GM12878 (cell line): Measurements from ENCODE around the gene CTSW. TPM values are rescaled to one million over a fixed set of nuclear protein-coding genes. Genes with fewer than 3 reads are reported as not detected.

Source experiments
- ATAC-seq: fragments of 200-7000 bp; cut with Tn5 transposase; 3 replicates; pipeline ENCODE4 v1.9.1; 2020; ENCODE audit warnings: mild to moderate bottlenecking, moderate library complexity
- BruUV-seq: library from RNA; stranded (reverse); fragments of 400-500 nt; replicated peaks from 2 replicates; lab custom pipeline; 2021; lab: Mats Ljungman, UMichigan
- CTCF ChIA-PET: fragments of 300-600 bp; sonication (Branson Sonifier 250); formaldehyde crosslinking; extraction: SDS; loops from one replicate; lab custom pipeline; 2021; ENCODE audit warnings: inconsistent platforms; lab: Yijun Ruan, JAX
- POLR2A ChIA-PET: fragments of 350-600 bp; formaldehyde crosslinking; extraction: SDS; loops from one replicate; lab custom pipeline; 2021; ENCODE audit warnings: inconsistent platforms; lab: Charles Lee
- RAD21 ChIA-PET: fragments of 300-600 bp; sonication (Branson Sonifier 250); formaldehyde crosslinking; loops from one replicate; lab custom pipeline; 2023; ENCODE audit warnings: antibody characterized with exemption; ENCODE audit not compliant: unreplicated experiment; lab: Charles Lee
- SMC1A ChIA-PET: fragments of 300-600 bp; sonication (Branson Sonifier 250); formaldehyde crosslinking; loops from one replicate; lab custom pipeline; 2023; ENCODE audit not compliant: unreplicated experiment, uncharacterized antibody; lab: Charles Lee
- DNase-seq: peaks from one replicate; pipeline ENCODE4 v3.0.0-alpha.2; 2011; ENCODE audit warnings: low read depth, low spot score
- FAIRE-seq: peaks from 3 replicates; lab custom pipeline; 2011; peaks lifted over from hg19 to GRCh38; lab: Jason Lieb, UNC
- H2AFZ ChIP-seq: 2 replicates; pipeline ENCODE4 v1.6.0; 2011; ENCODE audit warnings: low read depth, low read length, control low read depth; ENCODE audit not compliant: control insufficient read depth
- H3K27ac ChIP-seq: 2 replicates; pipeline ENCODE4 v1.5.1; 2011; ENCODE audit warnings: control low read depth; ENCODE audit not compliant: control insufficient read depth, insufficient read depth
- H3K27me3 ChIP-seq, 2 experiments: replicated peaks in 1 of 2; 2 replicates each; pipeline versions ENCODE4 v1.6.0 to v1.6.1; 2011; ENCODE audit warnings: low read length in 1 of 2; ENCODE audit not compliant: control insufficient read depth in 2 of 2, insufficient read depth in 2 of 2
- H3K36me3 ChIP-seq, 2 experiments: 2 replicates each; pipeline ENCODE4 v1.5.1; 2011; ENCODE audit warnings: low read length in 1 of 2; ENCODE audit not compliant: control insufficient read depth in 2 of 2, insufficient read depth in 2 of 2
- H3K4me1 ChIP-seq: 2 replicates; pipeline ENCODE4 v1.6.1; 2011; ENCODE audit warnings: mild to moderate bottlenecking, low read length, moderate library complexity, mixed read lengths; ENCODE audit not compliant: control insufficient read depth, insufficient read depth
- H3K4me2 ChIP-seq: 2 replicates; pipeline ENCODE4 v1.6.0; 2011; ENCODE audit warnings: control low read depth; ENCODE audit not compliant: control insufficient read depth, insufficient read depth
- H3K4me3 ChIP-seq: fragments of 200-600 bp; sonication (generic); 2 replicates; pipeline ENCODE4 v1.5.1; 2016
- H3K79me2 ChIP-seq: 2 replicates; pipeline ENCODE4 v1.6.0; 2011; ENCODE audit warnings: low read length; ENCODE audit not compliant: control insufficient read depth, insufficient read depth
- H3K9ac ChIP-seq: 2 replicates; pipeline ENCODE4 v1.8.0; 2011; ENCODE audit warnings: low read length, control low read depth, mixed read lengths; ENCODE audit not compliant: control insufficient read depth, insufficient read depth
- H3K9me3 ChIP-seq: replicated peaks from 3 replicates; pipeline ENCODE4 v1.5.1; 2011; ENCODE audit warnings: mild to moderate bottlenecking, low read length; ENCODE audit not compliant: control insufficient read depth, insufficient read depth
- H4K20me1 ChIP-seq: 2 replicates; pipeline ENCODE4 v1.6.0; 2011; ENCODE audit not compliant: control insufficient read depth, insufficient read depth
- ATF7 ChIP-seq: fragments of 450-650 bp; IDR thresholded peaks from 2 replicates; pipeline ENCODE4 v1.6.1; 2016; ENCODE audit warnings: low read depth, mild to moderate bottlenecking
- BCLAF1 ChIP-seq: fragments of 450-650 bp; IDR thresholded peaks from 2 replicates; pipeline ENCODE4 v1.6.1; 2017; ENCODE audit warnings: antibody characterized with exemption, mild to moderate bottlenecking, moderate library complexity
- BHLHE40 ChIP-seq, 2 experiments: fragments of 450-650 bp in 1 of 2; IDR thresholded peaks; 2 replicates each; pipeline ENCODE4 v1.6.1; 2011 to 2017; ENCODE audit warnings: low read depth in 2 of 2, borderline replicate concordance in 1 of 2, improper control_type of control experiment in 1 of 2, low read length in 1 of 2, mild to moderate bottlenecking in 1 of 2
- BMI1 ChIP-seq: fragments of 450-650 bp; IDR thresholded peaks from 2 replicates; pipeline ENCODE4 v1.6.1; 2016; ENCODE audit warnings: mild to moderate bottlenecking, moderate library complexity, borderline replicate concordance
- CHD4 ChIP-seq: fragments of 200-600 bp; sonication (generic); IDR thresholded peaks from 2 replicates; pipeline ENCODE4 v1.6.1; 2016; ENCODE audit warnings: mild to moderate bottlenecking
- EED ChIP-seq: sonication (generic); IDR thresholded peaks from 2 replicates; pipeline ENCODE4 v1.6.1; 2016; ENCODE audit warnings: antibody characterized with exemption, low read depth
- ETV6 ChIP-seq, 2 experiments: fragments of 450-650 bp in 1 of 2; IDR thresholded peaks in 1 of 2; conservative IDR thresholded peaks in 1 of 2; 2 replicates each; pipeline ENCODE4 v1.6.1; 2014; ENCODE audit warnings: antibody characterized with exemption in 1 of 2, borderline replicate concordance in 1 of 2, low read depth in 1 of 2, mild to moderate bottlenecking in 1 of 2, moderate library complexity in 1 of 2
- HSF1 ChIP-seq: fragments of 150-350 bp; IDR thresholded peaks from 2 replicates; pipeline ENCODE4 v1.6.1; 2014; ENCODE audit warnings: mild to moderate bottlenecking, low read depth, low read length
- MEF2B ChIP-seq: fragments of 450-650 bp; IDR thresholded peaks from 2 replicates; pipeline ENCODE4 v1.6.1; 2018; ENCODE audit warnings: mild to moderate bottlenecking, moderate library complexity; ENCODE audit not compliant: partially characterized antibody, poor library complexity, severe bottlenecking
- MLLT1 ChIP-seq: fragments of 450-650 bp; IDR thresholded peaks from 2 replicates; pipeline ENCODE4 v1.6.1; 2016; ENCODE audit warnings: mild to moderate bottlenecking
- NBN ChIP-seq: fragments of 450-650 bp; IDR thresholded peaks from 2 replicates; pipeline ENCODE4 v1.6.1; 2016
- POLR2A ChIP-seq: IDR thresholded peaks from 2 replicates; pipeline ENCODE4 v1.6.1; 2011; ENCODE audit warnings: low read depth, mild to moderate bottlenecking, low read length
- POLR2AphosphoS5 ChIP-seq: IDR thresholded peaks from 2 replicates; pipeline ENCODE4 v1.6.1; 2011; ENCODE audit warnings: mild to moderate bottlenecking, low read length, inconsistent platforms
- RAD51 ChIP-seq: fragments of 450-650 bp; IDR thresholded peaks from 2 replicates; pipeline ENCODE4 v1.6.1; 2016; ENCODE audit warnings: moderate library complexity, mild to moderate bottlenecking, inconsistent platforms
- SMC3 ChIP-seq: IDR thresholded peaks from 2 replicates; pipeline ENCODE4 v1.6.1; 2011; ENCODE audit warnings: low read length, improper control_type of control experiment, borderline replicate concordance
- TAF1 ChIP-seq: IDR thresholded peaks from 2 replicates; pipeline ENCODE4 v1.6.1; 2011; ENCODE audit warnings: mild to moderate bottlenecking, low read depth, low read length, borderline replicate concordance
- TARDBP ChIP-seq: IDR thresholded peaks from 2 replicates; pipeline ENCODE4 v1.6.1; 2016; ENCODE audit warnings: borderline replicate concordance
- ZNF24 ChIP-seq: fragments of 450-650 bp; IDR thresholded peaks from 2 replicates; pipeline ENCODE4 v1.6.1; 2017; ENCODE audit warnings: antibody characterized with exemption, mild to moderate bottlenecking
- WGBS: methylation state at CpG from one replicate; pipeline ENCODE4 v1.1.6; 2016; ENCODE audit warnings: low lambda C conversion rate; ENCODE audit not compliant: insufficient replicate concordance, insufficient coverage; ENCODE audit errors: missing lambda C conversion rate; 5-methylcytosine and 5-hydroxymethylcytosine counted together
- in situ Hi-C: fragments of 300-500 bp; cut with MboI; formaldehyde crosslinking; loops from 9 replicates; pipeline ENCODE4 v1.14.3; 2018; ENCODE audit warnings: mixed read lengths
- intact Hi-C: fragments of 100-400 bp; cut with micrococcal nuclease; formaldehyde crosslinking; loops from one replicate; pipeline ENCODE4 v1.14.2; 2022; ENCODE audit not compliant: unreplicated experiment
- polyA plus RNA-seq, 11 experiments: library from polyadenylated mRNA; depleted of rRNA in 4 of 11; unstranded in 6 of 11; stranded (reverse) in 5 of 11; fragments of >200 nt; fragmentation: Nextera tagmentation in 4 of 11; fragmentation: Illumina TruSeq in 1 of 11; extraction: Ambion mirVana in 4 of 11; extraction: Trizol in 1 of 11; gene quantifications; 1 replicate in 1 of 11; 2 replicates in 10 of 11; pipeline versions ENCODE4 v1.2.1 to v1.2.3, GENCODE V29; 2011 to 2016; ENCODE audit warnings: inconsistent platforms in 2 of 11, missing spikeins in 2 of 11, low read depth in 1 of 11
- total RNA-seq, 4 experiments: library from RNA; depleted of rRNA in 3 of 4; stranded (reverse); fragments of >200 nt in 3 of 4; fragmentation: Illumina TruSeq in 1 of 4; extraction: Trizol in 1 of 4; gene quantifications; 2 replicates each; pipeline versions ENCODE4 v1.2.1 to v1.2.3, GENCODE V29; 2013 to 2021

Gene CTSW
- total and polyA plus RNA-seq, 10 of the 15 experiments (the other 5 are each of a cell fraction or from before 2014, with no cell fraction given) = 0.53 to 12.0 (median 1.7) TPM

GRCh38 chr11:65859812-65860277 is 19.8 kb upstream of the CTSW start:
- under 1% methylated on average over 16 of the region's 16 CpGs for WGBS
- intact Hi-C loops = loop anchor here (2.0 to 5.0 kb wide), 2 partner anchors 29 to 192 kb away; partner anchors contain the start of genes FIBP and SF3B2
- TF ChIP-seq CHD4 (no peak), BHLHE40 (IDR thresholded peaks at IDR 0.05; ENCODE audit: borderline replicate concordance in 1 of 2, low read depth in 2 of 2, low read length in 1 of 2) (0 out of 4 replicates have a peak, but pooled peaks of 1 of the 2 experiments have one; percentile 1), MLLT1 (peak; percentile 90), TAF1 (no peak), SMC3 (0 out of 2 replicates have a peak, but pooled peaks have one; percentile 5), ZNF24 (no peak), POLR2AphosphoS5 (peak; percentile 87), ETV6 (conservative IDR thresholded peaks at IDR 0.05 in 1 of 2, IDR thresholded peaks at IDR 0.05 in 1 of 2; ENCODE audit: borderline replicate concordance in 1 of 2, low read depth in 1 of 2) (0 out of 4 replicates have a peak, but pooled peaks of 1 of the 2 experiments have one; percentile 13), HSF1 (no peak), POLR2A (peak; percentile 34; the same call in 1 of the 2 replicates), RAD51 (peak; percentile 67), BMI1 (0 out of 2 replicates have a peak, but pooled peaks have one; percentile 58), MEF2B (peak; percentile 58), TARDBP (0 out of 2 replicates have a peak, but pooled peaks have one; percentile 20), ATF7 (peak; percentile 66), EED (peak; percentile 2; the same call in 1 of the 2 replicates), BCLAF1 (0 out of 2 replicates have a peak, but pooled peaks have one; percentile 3), NBN (peak; percentile 94; the same call in 1 of the 2 replicates)

More at GRCh38 chr11:65859812-65860277, 19.8 kb upstream of the CTSW start:
- in situ Hi-C loops = loop anchor here (25.0 kb wide), 1 partner anchor 1623 kb away; the partner anchor contains the start of genes DNAJC4, FKBP2, NUDT22 and PPP1R14B
- Histone ChIP-seq H3K4me3 (peak overlapping the region; percentile 85), H3K9me3 (no peaks in the 10 kb centered on the region), H4K20me1 (peaks cover 11% of the 10 kb centered on the region), H3K27ac (peak overlapping the region; percentile 100), H3K27me3 (no peaks in the 10 kb centered on the region), H3K36me3 (peaks cover 26 to 36% of the 10 kb centered on the region in 2 experiments), H3K9ac (peak overlapping the region; percentile 97), H2AFZ (no peak overlapping the region; the same call in none of the 2 replicates), H3K79me2 (peaks cover 58% of the 10 kb centered on the region), H3K4me2 (peak overlapping the region; percentile 99), H3K4me1 (peaks cover 25% of the 10 kb centered on the region)
- no TSS peak for BruUV-seq
- ChIA-PET SMC1A (interaction anchor here (0.8 to 4.3 kb wide), 15 partner anchors 10 to 204 kb away, joined by 3 to 52 read pairs (median 5); partner anchors contain the start of genes BANF1, CCDC85B, FIBP and KAT5), RAD21 (interaction anchor here (0.7 to 5.0 kb wide), 22 partner anchors 12 to 276 kb away, joined by 3 to 76 read pairs (median 4); partner anchors contain the start of genes BANF1, CCDC85B, EIF1AD and FIBP), POLR2A (interaction anchor here (0.5 to 5.6 kb wide), 25 partner anchors 9 to 259 kb away, joined by 3 to 155 read pairs (median 6); partner anchors contain the start of genes BANF1, CCDC85B, EFEMP2 and EIF1AD), CTCF (interaction anchor here (0.6 to 5.7 kb wide), 34 partner anchors 10 to 289 kb away, joined by 3 to 146 read pairs (median 4); partner anchors contain the start of genes CCDC85B, CTSW, EFEMP2 and FAM89B)
- ATAC-seq (no peak), FAIRE-seq (no peak), DNase-seq (no peak)
